NCI-H1105 (cell line): ENCODE measurements around the gene RPL28.
A peak's percentile ranks its signal among the peaks of the same experiment; 100 is the strongest.

Experiments used
- DNase-seq: peaks from one replicate; lab custom pipeline; 2025; lab: John Stamatoyannopoulos, UW

RPL28 gene

GRCh38 chr19:55385724-55386492 is at the start of gene RPL28:
RPL28 (plus strand) TSS chr19:55385932; CDS start chr19:55386358, 426 bp downstream.
- DNase-seq = peak; percentile 99

GRCh38 chr19:55336101-55336500 is 49.6 kb upstream of the RPL28 start:
- DNase-seq = no peak

- peak; percentile 100 for DNase-seq
Observed at GRCh38 chr19:55339105-55339888, 46.4 kb upstream of the RPL28 start, which contains the start of gene KMT5C. KMT5C (plus strand) TSS chr19:55339876; CDS start chr19:55341937, 2,061 bp downstream.

- no peak for DNase-seq
Observed at GRCh38 chr19:55339889-55340783, 45.6 kb upstream of the RPL28 start.

- peak; percentile 79 for DNase-seq
Observed at GRCh38 chr19:55340784-55341147, 45.0 kb upstream of the RPL28 start.

GRCh38 chr19:55341171-55341588 is 44.6 kb upstream of the RPL28 start:
- peak; percentile 92 for DNase-seq

GRCh38 chr19:55341595-55342531 is 43.9 kb upstream of the RPL28 start:
- no peak for DNase-seq

- peak; percentile 46 for DNase-seq
Observed at GRCh38 chr19:55344444-55344843, 41.3 kb upstream of the RPL28 start.

- DNase-seq = no peak
Observed at GRCh38 chr19:55345101-55345817, 40.5 kb upstream of the RPL28 start.

GRCh38 chr19:55345818-55346724 is 39.7 kb upstream of the RPL28 start:
- no peak for DNase-seq

GRCh38 chr19:55346725-55347441 is 38.8 kb upstream of the RPL28 start:
- DNase-seq = no peak

GRCh38 chr19:55347442-55348009 is 38.2 kb upstream of the RPL28 start:
- DNase-seq = no peak

GRCh38 chr19:55348317-55349034 is 37.3 kb upstream of the RPL28 start:
- no peak for DNase-seq

GRCh38 chr19:55350620-55351315 is 35.0 kb upstream of the RPL28 start:
- no peak for DNase-seq

GRCh38 chr19:55352040-55352439 is 33.7 kb upstream of the RPL28 start:
- no peak for DNase-seq

GRCh38 chr19:55352549-55353145 is 33.1 kb upstream of the RPL28 start:
- DNase-seq = no peak
